H7 (cell line): ENCODE results near the gene IFNG. TPM values are rescaled to one million over a fixed set of nuclear protein-coding genes. Genes with fewer than 3 reads are reported as not detected.
"Not testable (repeated sequence)": the region's sequence is repeated elsewhere in the genome, so short reads cannot be mapped to it uniquely, and the experiment has no call there.

Experiments
- DNase-seq: peaks from one replicate; pipeline ENCODE4 v3.0.0; 2012
- H3K27me3 ChIP-seq: 2 replicates; pipeline ENCODE4 v1.6.0; 2011; ENCODE audit warnings: mild to moderate bottlenecking, low read length; ENCODE audit not compliant: control insufficient read depth, insufficient read depth
- H3K36me3 ChIP-seq: replicated peaks from 2 replicates; pipeline ENCODE4 v1.5.1; 2011; ENCODE audit warnings: low read length; ENCODE audit not compliant: control insufficient read depth, insufficient read depth
- H3K4me3 ChIP-seq: 2 replicates; pipeline ENCODE4 v1.5.1; 2011; ENCODE audit warnings: low read depth, mild to moderate bottlenecking, control low read depth, low read length, moderate library complexity; ENCODE audit not compliant: insufficient read depth
- total RNA-seq: library from RNA; depleted of rRNA; stranded (reverse); fragments of >200 nt; shearing (Covaris generic); gene quantifications from 2 replicates; pipeline ENCODE4 v1.2.3, GENCODE V29; 2014

IFNG gene
- total RNA-seq, 1 experiment from 2014 or later, result not detected

DNA sequence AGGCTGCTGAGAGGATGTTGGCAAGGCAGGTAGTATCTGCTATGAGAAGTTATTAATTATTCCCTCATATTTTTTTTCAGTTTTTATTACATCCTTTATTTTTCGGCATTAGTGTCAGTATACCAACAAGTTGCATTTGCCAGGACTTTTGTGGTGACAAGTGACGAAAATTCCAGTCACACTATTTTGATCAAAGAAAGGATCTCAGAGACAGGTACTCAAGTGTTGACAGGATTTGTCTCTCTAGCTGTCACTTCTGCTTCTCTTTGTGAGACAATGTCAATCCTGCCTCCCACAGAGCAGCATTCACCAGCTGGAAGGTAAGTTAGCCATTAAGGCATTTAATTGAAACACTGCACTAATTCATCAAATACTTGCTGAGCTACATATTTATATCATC, 18.0 kb upstream of the IFNG start:
- Histone ChIP-seq H3K4me3 (no peak overlapping the region), H3K36me3 (no peaks in the 10 kb centered on the region), H3K27me3 (no peaks in the 10 kb centered on the region)
- DNase-seq, result no peak

DNA sequence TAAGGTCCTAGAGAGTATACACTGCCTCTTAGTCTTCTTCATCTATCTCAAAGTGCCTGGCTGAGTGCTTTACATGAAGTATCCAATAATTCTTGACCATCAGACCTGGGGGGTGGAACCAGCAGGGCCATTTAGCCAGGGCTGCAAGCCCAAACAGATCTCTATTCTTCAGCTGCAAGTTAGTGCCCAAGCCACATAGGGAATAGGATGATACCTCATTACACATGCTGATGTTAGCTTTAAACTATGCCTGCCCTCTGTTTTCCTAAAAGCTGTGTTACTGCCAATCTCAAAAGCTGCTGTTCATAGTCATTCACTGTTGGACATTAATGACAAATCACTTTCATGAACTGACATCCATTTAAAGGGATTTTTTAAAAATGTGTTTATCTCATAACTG, 16.7 kb upstream of the IFNG start:
- DNase-seq, result no peak
- Histone ChIP-seq H3K4me3 (no peak overlapping the region), H3K27me3 (no peaks in the 10 kb centered on the region), H3K36me3 (no peaks in the 10 kb centered on the region)

DNA sequence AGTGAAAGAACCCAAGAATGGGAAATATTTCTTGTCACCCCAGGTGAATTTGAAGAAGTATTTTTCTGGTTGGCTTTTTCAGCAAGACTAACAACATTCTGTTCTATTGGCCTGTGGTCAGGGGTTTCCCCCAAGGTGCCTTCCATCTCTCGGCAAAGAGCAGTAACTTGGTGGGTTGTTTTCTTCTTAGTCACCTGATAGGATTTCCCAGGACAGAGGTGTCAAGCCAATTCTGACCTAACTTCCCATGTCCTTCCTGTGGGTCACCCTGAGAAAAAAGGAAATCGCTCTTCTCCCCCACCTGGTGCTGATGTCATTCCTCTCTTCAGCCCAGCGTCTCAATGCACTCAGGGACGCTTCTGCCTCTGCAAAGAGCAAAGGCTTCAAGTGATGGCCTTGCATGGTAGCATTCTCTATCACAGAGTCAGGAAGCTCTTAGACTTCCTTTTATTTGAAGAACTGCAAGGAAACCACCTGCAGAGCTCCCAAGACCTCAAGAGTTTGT, 16.1 kb upstream of the IFNG start:
- H3K27me3 ChIP-seq, result no peaks in the 10 kb centered on the region
- no peak overlapping the region for H3K4me3 ChIP-seq
- H3K36me3 ChIP-seq, result no peaks in the 10 kb centered on the region
- no peak for DNase-seq

DNA sequence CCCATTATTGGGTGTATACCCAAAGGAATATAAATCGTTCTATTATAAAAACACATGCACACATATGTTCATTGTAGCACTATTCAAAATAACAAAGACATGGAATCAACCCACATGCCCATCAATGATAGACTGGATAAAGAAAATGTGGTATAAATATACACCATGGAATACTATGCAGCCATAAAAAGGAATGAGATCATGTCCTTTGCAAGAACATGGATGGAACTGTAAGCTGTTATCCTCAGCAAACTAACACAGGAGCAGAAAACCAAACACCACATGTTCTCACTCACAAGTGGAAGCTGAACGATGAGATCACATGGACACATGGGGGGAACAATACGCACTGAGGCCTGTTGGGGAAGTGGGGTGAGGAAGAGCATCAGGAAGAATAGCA, 15.2 kb upstream of the IFNG start:
- H3K27me3 ChIP-seq, H3K36me3 ChIP-seq, H3K4me3 ChIP-seq, DNase-seq: not testable (repeated sequence)

DNA sequence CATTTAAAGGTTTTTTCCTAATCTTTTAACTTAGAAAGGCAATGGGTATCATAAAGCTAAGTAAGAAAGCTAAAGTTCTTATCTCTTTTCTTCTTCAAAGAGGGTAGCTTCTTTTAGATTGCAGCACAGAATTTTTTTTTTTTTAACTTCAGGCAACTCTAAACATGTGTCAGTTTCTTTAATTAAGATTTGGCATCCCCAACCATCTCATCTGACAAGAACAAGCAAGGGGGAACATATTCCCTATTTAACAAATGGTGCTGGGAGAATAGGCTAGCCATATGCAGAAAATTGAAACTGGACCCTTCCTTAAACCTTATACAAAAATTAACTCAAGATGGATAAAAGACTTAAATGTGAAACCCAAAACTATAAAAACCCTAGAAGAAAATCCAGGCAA, 14.3 kb upstream of the IFNG start:
- no peaks in the 10 kb centered on the region for H3K36me3 ChIP-seq
- no peak overlapping the region for H3K4me3 ChIP-seq
- no peak for DNase-seq
- no peaks in the 10 kb centered on the region for H3K27me3 ChIP-seq

DNA sequence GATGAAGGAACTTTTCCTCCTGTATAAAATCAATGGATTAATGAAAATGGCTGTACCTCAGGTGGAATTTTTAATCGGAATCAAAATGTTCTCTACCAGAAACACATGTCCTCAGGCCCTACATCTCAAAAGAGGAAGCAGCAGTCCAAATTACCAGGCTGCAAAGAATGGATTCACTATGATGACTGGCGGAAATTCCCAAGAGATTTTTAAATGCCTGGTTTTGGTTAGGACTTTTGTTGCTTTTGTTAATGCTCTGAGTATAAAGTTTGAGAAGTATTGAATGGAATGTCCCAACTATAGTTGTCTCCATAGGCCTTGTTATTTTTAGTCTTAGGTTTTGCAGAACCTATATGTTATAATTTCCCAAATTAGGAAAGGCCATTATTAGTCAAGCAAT, 11.2 kb upstream of the IFNG start:
- Histone ChIP-seq H3K36me3 (no peaks in the 10 kb centered on the region), H3K27me3 (no peaks in the 10 kb centered on the region), H3K4me3 (no peak overlapping the region)
- DNase-seq, result no peak

DNA sequence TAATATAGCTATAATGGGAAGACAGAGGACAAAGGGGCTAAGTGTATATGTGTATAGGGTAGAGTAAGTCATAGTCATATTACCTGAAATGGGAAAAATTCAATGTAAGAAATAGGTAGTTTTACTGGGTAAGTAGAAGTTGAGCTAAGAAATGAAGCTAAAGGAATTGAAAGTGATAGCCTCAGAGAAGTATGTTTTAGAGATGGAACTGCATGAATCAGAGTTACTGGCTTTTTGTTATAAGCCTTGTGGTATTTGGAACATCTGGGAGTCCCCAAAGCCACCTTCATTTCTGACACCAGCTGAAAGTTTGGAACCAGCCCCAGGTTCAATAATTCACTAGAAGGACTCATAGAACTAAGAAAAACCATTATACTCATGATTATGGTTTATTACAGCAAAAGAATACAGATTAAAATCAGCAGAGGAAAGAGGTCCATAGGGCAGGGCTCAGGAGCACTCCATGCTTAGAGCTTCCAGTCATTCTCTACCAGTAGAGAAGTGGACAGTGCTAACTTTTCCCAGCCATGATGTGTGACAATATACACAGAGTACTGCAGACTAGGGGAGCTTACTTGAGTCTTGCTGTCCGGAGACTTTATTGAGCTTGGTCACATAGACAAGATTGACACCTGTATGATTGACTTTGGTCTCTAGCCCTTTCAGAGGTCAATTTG, 9.8 kb upstream of the IFNG start:
- no peak overlapping the region for H3K4me3 ChIP-seq
- DNase-seq, result no peak

DNA sequence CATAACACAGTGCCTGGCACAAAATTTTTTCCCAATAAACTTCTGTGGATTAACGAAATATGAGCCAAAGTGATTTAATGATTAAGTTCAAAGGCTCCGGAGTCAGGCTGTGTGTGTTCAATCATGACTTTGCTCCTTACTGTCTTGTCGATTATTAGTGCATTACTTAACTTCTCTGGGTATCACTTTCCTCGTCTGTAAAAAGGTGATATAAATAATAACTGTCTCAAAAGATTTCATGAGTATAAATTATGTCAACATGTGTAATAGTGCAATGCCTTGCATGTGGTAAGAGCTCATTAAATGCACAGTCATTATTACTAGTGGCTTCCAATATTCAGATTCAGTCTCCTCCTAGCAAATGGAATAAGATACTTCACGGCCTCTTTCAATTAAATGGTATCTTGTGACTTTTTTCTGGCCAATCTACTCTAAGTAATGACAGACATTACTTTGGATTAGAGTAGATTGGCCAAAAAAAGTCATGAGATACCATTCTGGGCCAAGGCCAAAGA, 6.8 kb upstream of the IFNG start:
- Histone ChIP-seq H3K4me3 (no peak overlapping the region), H3K27me3 (no peaks in the 10 kb centered on the region), H3K36me3 (no peaks in the 10 kb centered on the region)
- DNase-seq, result no peak

More for the DNA sequence above, 9.8 kb upstream of the IFNG start:
- H3K27me3 ChIP-seq, result no peaks in the 10 kb centered on the region
- no peaks in the 10 kb centered on the region for H3K36me3 ChIP-seq

DNA sequence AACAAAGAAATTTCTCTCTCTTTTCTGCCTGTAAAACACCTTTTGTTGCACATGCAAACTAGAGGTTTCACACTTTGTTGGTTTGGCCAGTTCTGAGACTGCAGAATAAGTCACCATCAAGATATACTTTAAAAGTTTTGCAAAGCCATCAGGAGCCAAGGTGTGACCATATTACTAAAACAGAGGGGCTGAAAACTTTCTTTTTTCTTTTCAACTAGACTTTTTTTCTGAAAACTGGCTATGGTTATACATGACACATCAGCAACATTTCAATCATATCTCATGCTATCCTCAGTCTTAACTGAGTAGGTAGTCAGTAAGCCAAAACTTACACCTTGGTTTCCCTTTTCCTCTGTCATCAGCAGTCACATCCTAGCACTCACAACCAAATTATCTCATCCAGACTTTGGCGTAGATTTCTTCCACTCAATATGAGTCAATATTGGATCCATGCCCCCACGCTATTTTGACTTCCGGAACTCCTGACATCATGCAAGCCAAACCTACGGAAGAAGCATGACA, 4.1 kb upstream of the IFNG start:
- no peaks in the 10 kb centered on the region for H3K36me3 ChIP-seq
- DNase-seq, result no peak

DNA sequence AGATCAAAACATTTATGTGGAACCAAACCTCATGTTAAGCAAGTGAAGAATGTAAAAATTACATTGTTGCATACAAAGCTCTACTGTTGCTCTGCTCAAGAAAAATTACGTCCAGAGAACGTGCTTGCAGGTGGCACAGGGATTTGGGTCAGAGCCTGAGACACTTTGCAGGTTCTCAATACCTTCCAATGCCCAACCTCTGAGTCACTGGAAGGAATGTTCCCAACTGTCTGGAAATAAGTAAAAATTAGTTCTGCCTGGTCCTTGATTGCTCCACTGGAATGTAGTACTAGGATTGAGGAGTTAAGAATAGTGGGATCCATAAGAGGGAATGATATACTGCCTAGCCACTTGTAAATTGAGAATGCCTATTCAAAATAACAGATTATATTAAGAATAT, 2.8 kb upstream of the IFNG start:
- no peak overlapping the region for H3K4me3 ChIP-seq
- DNase-seq, result no peak

More for the DNA sequence above, 4.1 kb upstream of the IFNG start:
- Histone ChIP-seq H3K27me3 (no peaks in the 10 kb centered on the region), H3K4me3 (no peak overlapping the region)

DNA sequence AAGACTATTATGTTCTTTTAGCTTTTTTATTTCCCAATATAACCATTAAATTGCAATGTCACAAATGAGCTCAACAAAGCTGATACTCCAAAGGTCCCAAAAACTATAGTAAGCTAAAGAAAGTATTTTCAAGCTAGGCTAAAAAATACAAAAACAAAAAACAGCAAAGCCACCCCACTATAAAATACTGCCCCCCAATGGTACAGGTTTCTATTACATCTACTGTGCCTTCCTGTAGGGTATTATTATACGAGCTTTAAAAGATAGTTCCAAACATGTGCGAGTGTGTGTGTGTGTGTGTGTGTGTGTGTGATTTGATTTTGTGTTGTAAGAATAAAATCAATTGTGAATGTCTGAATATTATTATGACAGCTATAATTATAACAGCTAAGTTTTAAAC, 1.1 kb downstream of the IFNG start:
- no peaks in the 10 kb centered on the region for H3K27me3 ChIP-seq
- no peak overlapping the region for H3K4me3 ChIP-seq
- peak; percentile 44 for DNase-seq
- H3K36me3 ChIP-seq, result no peaks in the 10 kb centered on the region

More for the DNA sequence above, 2.8 kb upstream of the IFNG start:
- Histone ChIP-seq H3K27me3 (no peaks in the 10 kb centered on the region), H3K36me3 (no peaks in the 10 kb centered on the region)

DNA sequence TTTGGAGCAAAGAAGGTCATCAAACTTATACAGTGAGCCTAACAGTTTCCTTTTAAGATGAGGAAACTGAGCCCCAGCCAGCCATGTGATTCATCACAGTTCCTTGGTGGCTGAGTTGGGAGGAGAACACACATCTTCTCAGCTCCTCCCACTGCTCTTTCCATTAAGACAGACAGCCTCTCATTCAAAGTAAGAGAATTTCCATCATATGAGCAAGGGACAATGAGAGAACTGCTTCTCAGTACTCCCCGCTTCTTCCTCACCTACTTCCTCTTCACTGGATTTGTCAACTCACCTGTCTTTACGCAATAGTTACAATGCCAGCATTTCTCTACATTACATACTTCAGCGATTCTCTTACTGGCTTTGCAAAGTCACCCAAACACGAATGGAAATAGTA, 2.2 kb downstream of the IFNG start:
- Histone ChIP-seq H3K4me3 (no peak overlapping the region), H3K27me3 (no peaks in the 10 kb centered on the region), H3K36me3 (no peaks in the 10 kb centered on the region)
- no peak for DNase-seq

DNA sequence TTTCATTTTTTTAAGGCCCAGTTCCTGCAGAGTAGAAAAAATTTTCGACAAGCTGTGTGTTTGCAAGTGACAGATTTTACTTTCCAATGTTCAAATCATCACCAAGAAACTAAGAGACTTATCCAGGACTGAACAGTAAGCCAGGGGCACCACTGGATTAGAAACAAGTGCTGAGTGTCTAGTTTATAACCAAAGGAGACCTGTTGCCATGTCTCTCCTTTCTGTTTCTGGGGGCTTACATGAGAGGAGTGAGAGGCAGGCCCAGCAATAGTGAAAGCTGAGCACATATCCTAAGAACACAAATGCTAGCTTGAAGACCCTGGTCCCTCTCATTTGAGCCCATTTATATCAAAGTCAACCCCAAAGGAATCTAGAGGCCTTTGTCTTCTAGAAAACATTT, 2.9 kb downstream of the IFNG start:
- Histone ChIP-seq H3K36me3 (no peaks in the 10 kb centered on the region), H3K27me3 (no peaks in the 10 kb centered on the region), H3K4me3 (no peak overlapping the region)
- DNase-seq, result no peak

DNA sequence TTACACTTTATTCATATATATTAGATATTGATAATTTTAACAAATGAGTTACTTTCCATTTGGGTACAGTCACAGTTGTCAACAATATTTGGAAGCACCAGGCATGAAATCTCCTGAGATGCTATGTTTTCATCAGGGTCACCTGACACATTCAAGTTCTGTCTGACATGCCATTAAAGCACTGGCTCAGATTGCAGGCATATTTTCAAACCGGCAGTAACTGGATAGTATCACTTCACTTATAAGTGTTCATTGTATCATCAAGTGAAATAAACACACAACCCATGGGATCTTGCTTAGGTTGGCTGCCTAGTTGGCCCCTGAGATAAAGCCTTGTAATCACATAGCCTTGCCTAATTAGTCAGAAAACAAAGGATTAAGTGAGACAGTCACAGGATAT, 4.8 kb downstream of the IFNG start:
- DNase-seq, result no peak
- Histone ChIP-seq H3K4me3 (no peak overlapping the region), H3K27me3 (no peaks in the 10 kb centered on the region), H3K36me3 (no peaks in the 10 kb centered on the region)

DNA sequence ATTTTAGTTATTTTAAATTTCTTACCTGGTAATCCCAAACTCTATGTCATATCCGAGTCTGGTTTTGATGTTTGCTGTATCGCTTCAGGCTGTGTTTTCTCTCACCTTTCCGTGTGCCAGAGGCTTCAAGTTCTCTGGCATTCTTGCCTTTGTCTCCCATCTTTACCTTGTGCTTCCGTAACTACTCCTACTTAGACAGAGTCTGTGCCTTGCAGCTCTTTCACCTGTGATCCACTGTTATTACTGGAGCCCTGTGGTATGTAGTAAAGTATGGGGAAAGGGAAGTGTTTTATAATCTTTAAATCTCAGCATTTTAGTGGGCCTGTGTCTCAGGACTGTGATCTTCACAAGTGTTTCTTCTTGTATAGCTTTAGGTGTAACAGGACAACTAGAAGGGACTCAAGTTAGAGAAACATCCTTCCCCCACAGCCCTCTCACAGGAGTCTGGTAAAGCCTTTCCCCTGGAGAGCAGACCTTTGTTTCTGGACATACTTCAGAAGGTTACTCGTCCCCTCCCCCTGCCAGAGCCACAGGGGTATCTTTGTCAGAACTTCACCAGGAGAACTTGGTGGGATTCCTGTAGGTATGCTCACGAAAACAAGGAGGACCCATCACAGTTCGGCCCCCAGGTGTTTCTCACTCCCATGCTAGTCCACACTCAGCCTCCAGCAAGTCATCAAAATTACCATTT, 11.1 kb downstream of the IFNG start:
- DNase-seq, result peak; percentile 19
- H3K36me3 ChIP-seq, result no peaks in the 10 kb centered on the region
- H3K27me3 ChIP-seq, result no peaks in the 10 kb centered on the region
- H3K4me3 ChIP-seq, result no peak overlapping the region
